PFSK-1 (cell line): ENCODE data around the gene SNX13.

Experiments used
- FOXP2 ChIP-seq: optimal IDR thresholded peaks from 2 replicates; pipeline ENCODE3; 2011; ENCODE audit warnings: borderline replicate concordance, control low read depth, inconsistent platforms; ENCODE audit not compliant: insufficient read depth; ENCODE audit errors: extremely low read length, extremely low read depth
- POLR2AphosphoS5 ChIP-seq: IDR thresholded peaks from 2 replicates; pipeline ENCODE4 v1.6.1; 2012; ENCODE audit warnings: low read depth, mild to moderate bottlenecking, control low read depth, low read length, moderate library complexity
- REST ChIP-seq, 2 experiments: IDR thresholded peaks; 2 replicates each; pipeline versions ENCODE4 v1.6.1 to v1.8.0; 2011 to 2012; ENCODE audit warnings: low read depth in 2 of 2, low read length in 2 of 2, control low read depth in 1 of 2, inconsistent platforms in 1 of 2, mild to moderate bottlenecking in 1 of 2, moderate library complexity in 1 of 2; ENCODE audit not compliant: insufficient read depth in 1 of 2
- SIN3A ChIP-seq: IDR thresholded peaks from 2 replicates; pipeline ENCODE4 v1.6.1; 2012; ENCODE audit warnings: mild to moderate bottlenecking, low read length, moderate library complexity, borderline replicate concordance; ENCODE audit not compliant: insufficient read depth
- TAF1 ChIP-seq: IDR thresholded peaks from 2 replicates; pipeline ENCODE4 v1.6.1; 2012; ENCODE audit warnings: low read length, control low read depth, borderline replicate concordance; ENCODE audit not compliant: insufficient read depth

SNX13 gene

GRCh38 chr7:17940951-17941431, 697 bp upstream of the SNX13 start:
- TF ChIP-seq TAF1 = no peak

GRCh38 chr7:17939606-17940301, 540 bp downstream of the SNX13 start:
- TF ChIP-seq POLR2AphosphoS5 = no peak
- TF ChIP-seq REST (IDR thresholded peaks at IDR 0.05; ENCODE audit: insufficient read depth in 1 of 2, low read depth in 2 of 2, low read length in 2 of 2) = no peak
- no peak for TF ChIP-seq TAF1
- TF ChIP-seq FOXP2 = no peak
- TF ChIP-seq SIN3A = no peak

GRCh38 chr7:17939211-17939605, 1.1 kb downstream of the SNX13 start:
- TF ChIP-seq SIN3A = no peak
- TF ChIP-seq FOXP2 = no peak
- TF ChIP-seq TAF1 = no peak
- no peak for TF ChIP-seq REST (IDR thresholded peaks at IDR 0.05; ENCODE audit: insufficient read depth in 1 of 2, low read depth in 2 of 2, low read length in 2 of 2)
- TF ChIP-seq POLR2AphosphoS5 = no peak

GRCh38 chr7:17937506-17938120, 2.7 kb downstream of the SNX13 start:
- TF ChIP-seq SIN3A (no peak), FOXP2 (no peak), POLR2AphosphoS5 (no peak), REST (IDR thresholded peaks at IDR 0.05; ENCODE audit: insufficient read depth in 1 of 2, low read depth in 2 of 2, low read length in 2 of 2) (no peak), TAF1 (no peak)

GRCh38 chr7:17936321-17936720, 4.0 kb downstream of the SNX13 start:
- TF ChIP-seq SIN3A (no peak), FOXP2 (no peak)

GRCh38 chr7:17934612-17935240, 5.6 kb downstream of the SNX13 start:
- TF ChIP-seq TAF1 (no peak), FOXP2 (no peak), REST (IDR thresholded peaks at IDR 0.05; ENCODE audit: insufficient read depth in 1 of 2, low read depth in 2 of 2, low read length in 2 of 2) (no peak), POLR2AphosphoS5 (no peak), SIN3A (no peak)
